ENCODE data around the gene CYTL1. TPM values are rescaled to one million over a fixed set of nuclear protein-coding genes. Genes with fewer than 3 reads are reported as not detected.

CYTL1 gene
- total RNA-seq, 2 experiments from 2014 or later = not detected

DNA sequence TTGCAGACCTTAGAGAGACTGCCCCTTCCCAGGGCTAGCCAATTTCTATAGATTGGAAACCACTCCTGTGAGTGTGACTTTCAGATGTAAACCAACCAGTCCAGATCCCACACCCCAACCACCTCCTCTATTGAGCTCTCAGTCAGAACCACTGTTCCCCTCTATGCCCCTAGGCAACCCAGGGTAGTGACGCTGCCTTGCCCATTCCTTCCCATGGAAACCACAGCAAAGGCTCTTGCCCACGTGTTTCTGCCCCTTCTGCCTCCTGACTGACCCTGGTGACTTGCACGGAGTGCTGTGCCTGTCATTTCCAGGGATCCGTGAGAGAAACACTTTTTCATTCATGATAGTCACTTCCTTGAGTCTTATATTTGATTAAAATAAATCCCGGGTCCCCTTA, 32.4 kb downstream of the CYTL1 start:
- DNase-seq (no peak), ATAC-seq (no peak)
- no peaks in the 10 kb centered on the region for H3K27me3 Mint-ChIP-seq
- H3K36me3 Mint-ChIP-seq = no peaks in the 10 kb centered on the region
- H3K9me3 Mint-ChIP-seq (ENCODE audit: low read depth) = no peaks in the 10 kb centered on the region
- CTCF ChIA-PET = no interaction called here
- H3K4me3 Mint-ChIP-seq = no peak overlapping the region
- H3K27ac Mint-ChIP-seq = no peak overlapping the region
- no peaks in the 10 kb centered on the region for H3K4me1 Mint-ChIP-seq

DNA sequence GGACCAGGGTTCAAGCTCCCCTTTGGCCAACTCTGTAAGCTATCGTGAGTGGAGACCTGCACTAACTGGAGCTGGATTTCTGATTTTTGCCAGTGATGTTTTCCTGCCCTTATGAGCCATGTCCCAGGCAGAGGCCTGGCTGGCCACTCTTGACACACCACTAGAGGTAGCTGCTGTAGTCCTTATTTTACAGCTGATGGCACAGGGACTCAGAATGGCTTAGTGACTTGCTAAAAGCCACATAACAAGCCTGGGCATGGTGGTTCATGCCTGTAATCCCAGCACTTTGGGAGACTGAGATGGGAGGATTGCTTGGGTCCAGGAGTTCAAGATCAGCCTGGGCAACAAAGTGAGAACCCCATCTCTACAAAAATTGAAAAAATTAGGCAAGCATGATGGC, 33.4 kb downstream of the CYTL1 start:
- Mint-ChIP-seq H3K4me1 (no peaks in the 10 kb centered on the region), H3K9me3 (ENCODE audit: low read depth) (no peaks in the 10 kb centered on the region), H3K27ac (no peak overlapping the region), H3K4me3 (no peak overlapping the region), H3K36me3 (no peaks in the 10 kb centered on the region), H3K27me3 (no peaks in the 10 kb centered on the region)
- CTCF ChIA-PET = no interaction called here
- DNase-seq (no peak), ATAC-seq (no peak)

DNA sequence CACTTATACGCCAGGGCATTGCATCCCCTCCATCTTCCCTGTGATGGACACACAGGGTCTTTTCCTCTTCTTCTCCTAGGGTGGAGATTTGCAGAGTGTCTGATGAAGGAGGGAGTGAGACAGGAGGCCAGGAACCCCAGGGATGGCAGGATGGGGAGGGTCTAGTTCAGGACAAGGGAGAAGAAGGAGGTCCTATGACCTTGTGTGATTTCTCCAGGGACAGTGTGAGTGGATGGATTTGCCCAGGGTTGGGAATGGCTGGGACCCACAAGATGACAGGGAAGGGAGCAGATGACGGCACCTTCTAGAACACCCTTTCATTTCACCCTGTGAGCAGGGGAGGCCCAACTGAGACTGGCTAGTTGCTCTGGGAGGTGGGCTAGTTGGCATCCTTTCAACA, 34.2 kb downstream of the CYTL1 start:
- H3K27ac Mint-ChIP-seq = no peak overlapping the region

GRCh38 chr4:4984186-4984585, 35.1 kb downstream of the CYTL1 start:
- CTCF ChIA-PET = no interaction called here
- no peak for ATAC-seq
- H3K4me1 Mint-ChIP-seq = no peaks in the 10 kb centered on the region
- DNase-seq = no peak
- no peak overlapping the region for H3K27ac Mint-ChIP-seq
- H3K27me3 Mint-ChIP-seq = no peaks in the 10 kb centered on the region
- no peaks in the 10 kb centered on the region for H3K36me3 Mint-ChIP-seq
- H3K9me3 Mint-ChIP-seq (ENCODE audit: low read depth) = no peaks in the 10 kb centered on the region
- no peak overlapping the region for H3K4me3 Mint-ChIP-seq

More for the DNA sequence above, 34.2 kb downstream of the CYTL1 start:
- ATAC-seq (no peak), DNase-seq (no peak)
- Mint-ChIP-seq H3K9me3 (ENCODE audit: low read depth) (no peaks in the 10 kb centered on the region), H3K27me3 (no peaks in the 10 kb centered on the region), H3K36me3 (no peaks in the 10 kb centered on the region), H3K4me3 (no peak overlapping the region), H3K4me1 (no peaks in the 10 kb centered on the region)
- CTCF ChIA-PET = no interaction called here

- no peak overlapping the region for H3K27ac Mint-ChIP-seq
- no peak for ATAC-seq
- DNase-seq = no peak
- H3K27me3 Mint-ChIP-seq = no peaks in the 10 kb centered on the region
- H3K9me3 Mint-ChIP-seq (ENCODE audit: low read depth) = peaks cover 3% of the 10 kb centered on the region
- CTCF ChIA-PET = interaction anchor here (0.7 kb wide), 1 partner anchor 11 kb away, joined by 3 read pairs; no protein-coding TSS in a partner anchor
- H3K4me1 Mint-ChIP-seq = no peaks in the 10 kb centered on the region
- no peak overlapping the region for H3K4me3 Mint-ChIP-seq
- no peaks in the 10 kb centered on the region for H3K36me3 Mint-ChIP-seq
These were observed 37.4 kb downstream of the CYTL1 start for GRCh38 chr4:4981827-4982226.

- CTCF ChIA-PET = interaction anchor here (0.7 kb wide), 1 partner anchor 11 kb away, joined by 3 read pairs; no protein-coding TSS in a partner anchor
- no peak overlapping the region for H3K27ac Mint-ChIP-seq
These were observed 37.8 kb downstream of the CYTL1 start for GRCh38 chr4:4981427-4981826.

GRCh38 chr4:4980621-4981230, 38.5 kb downstream of the CYTL1 start:
- Mint-ChIP-seq H3K36me3 (no peaks in the 10 kb centered on the region), H3K9me3 (ENCODE audit: low read depth) (peaks cover 5% of the 10 kb centered on the region), H3K4me1 (no peaks in the 10 kb centered on the region), H3K27me3 (no peaks in the 10 kb centered on the region), H3K4me3 (no peak overlapping the region), H3K27ac (no peak overlapping the region)
- CTCF ChIA-PET = no interaction called here
- DNase-seq (no peak), ATAC-seq (no peak)

More at GRCh38 chr4:4981427-4981826, 37.8 kb downstream of the CYTL1 start:
- no peaks in the 10 kb centered on the region for H3K36me3 Mint-ChIP-seq
- DNase-seq (no peak), ATAC-seq (no peak)
- H3K4me3 Mint-ChIP-seq = no peak overlapping the region
- no peaks in the 10 kb centered on the region for H3K4me1 Mint-ChIP-seq
- peaks cover 3% of the 10 kb centered on the region for H3K9me3 Mint-ChIP-seq (ENCODE audit: low read depth)
- H3K27me3 Mint-ChIP-seq = no peaks in the 10 kb centered on the region

- CTCF ChIA-PET = no interaction called here
- no peak for DNase-seq
- no peak overlapping the region for H3K4me3 Mint-ChIP-seq
These were observed 39.3 kb downstream of the CYTL1 start for GRCh38 chr4:4979971-4980370.

GRCh38 chr4:4974727-4975126, 44.5 kb downstream of the CYTL1 start:
- Mint-ChIP-seq H3K36me3 (no peaks in the 10 kb centered on the region), H3K27me3 (no peaks in the 10 kb centered on the region), H3K4me3 (no peak overlapping the region), H3K9me3 (ENCODE audit: low read depth) (peaks cover 6% of the 10 kb centered on the region), H3K4me1 (no peaks in the 10 kb centered on the region), H3K27ac (no peak overlapping the region)
- no peak for DNase-seq
- ATAC-seq = no peak
- CTCF ChIA-PET = no interaction called here

More at GRCh38 chr4:4979971-4980370, 39.3 kb downstream of the CYTL1 start:
- H3K9me3 Mint-ChIP-seq (ENCODE audit: low read depth) = peaks cover 6% of the 10 kb centered on the region
- no peak for ATAC-seq
- no peaks in the 10 kb centered on the region for H3K36me3 Mint-ChIP-seq
- no peaks in the 10 kb centered on the region for H3K4me1 Mint-ChIP-seq
- no peaks in the 10 kb centered on the region for H3K27me3 Mint-ChIP-seq
- no peak overlapping the region for H3K27ac Mint-ChIP-seq

DNA sequence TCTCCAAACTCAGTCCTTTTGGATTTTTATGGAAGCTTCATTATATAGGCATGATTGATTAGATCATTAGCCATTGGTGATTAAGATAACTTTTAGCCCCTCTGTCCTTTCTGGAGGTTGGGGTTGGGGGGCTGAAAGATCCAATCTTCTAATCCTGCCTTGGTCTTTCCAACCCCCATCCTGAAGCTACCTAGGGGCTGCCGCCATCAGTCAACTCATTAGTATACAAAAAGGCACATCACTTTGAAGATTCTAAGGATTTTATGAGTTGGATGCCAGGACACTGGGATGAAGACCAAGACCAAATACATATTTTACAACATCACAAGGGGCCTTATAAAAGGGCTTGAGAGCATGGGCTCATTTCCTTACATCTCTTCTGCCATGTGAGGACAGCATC, 47.5 kb downstream of the CYTL1 start:
- no peak overlapping the region for H3K4me3 Mint-ChIP-seq
- DNase-seq (no peak), ATAC-seq (no peak)
- H3K36me3 Mint-ChIP-seq = no peaks in the 10 kb centered on the region
- CTCF ChIA-PET = no interaction called here
- no peak overlapping the region for H3K27ac Mint-ChIP-seq
- peaks cover 3% of the 10 kb centered on the region for H3K27me3 Mint-ChIP-seq
- peaks cover 3% of the 10 kb centered on the region for H3K9me3 Mint-ChIP-seq (ENCODE audit: low read depth)
- H3K4me1 Mint-ChIP-seq = no peaks in the 10 kb centered on the region

DNA sequence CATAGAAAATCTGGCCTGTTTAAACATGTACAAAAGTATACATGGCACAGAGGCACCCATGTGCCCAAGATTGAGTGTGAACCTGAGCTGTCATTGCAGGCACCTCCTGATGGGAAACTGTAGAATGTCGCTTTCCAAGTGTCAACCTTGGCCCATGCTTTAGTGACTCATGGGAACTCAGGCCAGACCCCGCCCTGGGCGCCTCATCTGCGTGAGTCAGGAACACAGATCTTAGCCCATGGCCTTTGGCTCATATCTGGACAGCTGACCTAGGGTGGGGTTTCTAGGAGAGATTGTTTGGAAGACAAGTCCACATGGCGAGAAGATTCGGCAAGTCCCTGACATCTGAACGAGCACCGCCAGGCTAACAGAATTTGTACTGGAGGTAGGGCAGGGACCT, 50.0 kb downstream of the CYTL1 start:
- Mint-ChIP-seq H3K36me3 (no peaks in the 10 kb centered on the region), H3K4me1 (no peaks in the 10 kb centered on the region), H3K9me3 (ENCODE audit: low read depth) (peaks cover 4% of the 10 kb centered on the region), H3K4me3 (no peak overlapping the region), H3K27ac (no peak overlapping the region), H3K27me3 (peaks cover 3% of the 10 kb centered on the region)
- no peak for ATAC-seq
- no peak for DNase-seq
- CTCF ChIA-PET = no interaction called here

DNA sequence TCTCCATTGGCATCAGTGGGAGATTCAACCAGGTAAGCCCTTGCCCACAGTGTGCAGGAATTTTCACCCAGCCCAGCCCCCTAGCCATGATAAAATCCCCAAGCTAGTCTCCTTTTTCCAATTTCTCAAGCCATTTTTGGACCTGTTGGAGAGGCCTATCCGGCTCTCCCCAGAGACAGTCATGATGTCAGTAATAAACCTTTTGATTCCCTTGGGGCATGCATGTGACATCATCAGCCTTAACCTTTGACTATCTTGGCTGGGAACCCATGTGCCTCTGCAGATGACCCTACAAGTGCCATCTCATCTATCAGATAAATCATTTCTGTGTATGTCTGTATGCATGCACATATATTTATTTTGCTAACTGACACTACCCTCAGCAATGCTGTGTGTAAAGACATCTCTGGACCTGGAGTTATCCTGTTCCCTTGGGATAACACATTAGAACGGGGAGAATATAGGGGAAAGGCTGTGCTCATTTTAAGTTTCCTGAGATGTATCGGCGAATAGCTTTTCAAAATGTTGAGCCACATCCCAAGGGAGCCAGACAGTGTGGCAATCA, 51.0 kb downstream of the CYTL1 start:
- CTCF ChIA-PET = no interaction called here
- H3K27me3 Mint-ChIP-seq = peaks cover 3% of the 10 kb centered on the region

More for the DNA sequence above, 51.0 kb downstream of the CYTL1 start:
- Mint-ChIP-seq H3K36me3 (no peaks in the 10 kb centered on the region), H3K4me3 (no peak overlapping the region), H3K9me3 (ENCODE audit: low read depth) (peaks cover 4% of the 10 kb centered on the region), H3K4me1 (no peaks in the 10 kb centered on the region), H3K27ac (no peak overlapping the region)
- no peak for ATAC-seq
- DNase-seq = no peak

Data from activated CD8-positive, alpha-beta memory T cell treated with anti-CD3 and anti-CD28 coated beads, Interleukin-2, amount 10 ng/mL, durations not matched to agents 7 days and 5 days (primary cell).